ENCODE measurements around the gene TCF7.

Gene TCF7

GRCh38 chr5:134128648-134128995, 14.1 kb downstream of the TCF7 start:
- Histone ChIP-seq H3K9ac (ENCODE audit: low read depth, low read length) (no peak overlapping the region), H3K27ac (ENCODE audit: low read length) (no peak overlapping the region), H3K27me3 (ENCODE audit: insufficient read depth, low read length) (no peaks in the 10 kb centered on the region), H3K9me3 (ENCODE audit: insufficient read depth, low read depth, low read length) (no peaks in the 10 kb centered on the region), H3K36me3 (ENCODE audit: insufficient read depth, low read depth, low read length) (no peaks in the 10 kb centered on the region), H3K4me1 (ENCODE audit: insufficient read depth, low read length) (peaks cover 8% of the 10 kb centered on the region; the same call in 1 of the 2 replicates), H3K4me3 (ENCODE audit: low read length) (no peak overlapping the region)

- H3K27ac ChIP-seq (ENCODE audit: low read length): no peak overlapping the region
- H3K9ac ChIP-seq (ENCODE audit: low read depth, low read length): no peak overlapping the region
- H3K9me3 ChIP-seq (ENCODE audit: insufficient read depth, low read depth, low read length): no peaks in the 10 kb centered on the region
- peaks cover 8% of the 10 kb centered on the region; the same call in 1 of the 2 replicates for H3K4me1 ChIP-seq (ENCODE audit: insufficient read depth, low read length)
- no peak overlapping the region for H3K4me3 ChIP-seq (ENCODE audit: low read length)
- H3K36me3 ChIP-seq (ENCODE audit: insufficient read depth, low read depth, low read length): peaks cover 3% of the 10 kb centered on the region; the same call in 1 of the 2 replicates
- H3K27me3 ChIP-seq (ENCODE audit: insufficient read depth, low read length): no peaks in the 10 kb centered on the region
Observed at GRCh38 chr5:134129411-134130238, 15.1 kb downstream of the TCF7 start.

GRCh38 chr5:134130239-134130945, 15.9 kb downstream of the TCF7 start:
- Histone ChIP-seq H3K27ac (ENCODE audit: low read length) (no peak overlapping the region), H3K27me3 (ENCODE audit: insufficient read depth, low read length) (no peaks in the 10 kb centered on the region), H3K9me3 (ENCODE audit: insufficient read depth, low read depth, low read length) (no peaks in the 10 kb centered on the region), H3K9ac (ENCODE audit: low read depth, low read length) (no peak overlapping the region), H3K36me3 (ENCODE audit: insufficient read depth, low read depth, low read length) (peaks cover 8% of the 10 kb centered on the region; the same call in 1 of the 2 replicates), H3K4me3 (ENCODE audit: low read length) (no peak overlapping the region), H3K4me1 (ENCODE audit: insufficient read depth, low read length) (peaks cover 8% of the 10 kb centered on the region; the same call in 1 of the 2 replicates)

- peaks cover 8% of the 10 kb centered on the region; the same call in 1 of the 2 replicates for H3K4me1 ChIP-seq (ENCODE audit: insufficient read depth, low read length)
- no peak overlapping the region for H3K4me3 ChIP-seq (ENCODE audit: low read length)
- H3K36me3 ChIP-seq (ENCODE audit: insufficient read depth, low read depth, low read length): peaks cover 8% of the 10 kb centered on the region; the same call in 1 of the 2 replicates
- H3K27me3 ChIP-seq (ENCODE audit: insufficient read depth, low read length): no peaks in the 10 kb centered on the region
- no peaks in the 10 kb centered on the region for H3K9me3 ChIP-seq (ENCODE audit: insufficient read depth, low read depth, low read length)
- H3K9ac ChIP-seq (ENCODE audit: low read depth, low read length): no peak overlapping the region
- no peak overlapping the region for H3K27ac ChIP-seq (ENCODE audit: low read length)
Observed at GRCh38 chr5:134131165-134131564, 16.7 kb downstream of the TCF7 start.

- Histone ChIP-seq H3K27me3 (ENCODE audit: insufficient read depth, low read length) (no peaks in the 10 kb centered on the region), H3K4me3 (ENCODE audit: low read length) (no peak overlapping the region), H3K27ac (ENCODE audit: low read length) (no peak overlapping the region), H3K9ac (ENCODE audit: low read depth, low read length) (no peak overlapping the region), H3K9me3 (ENCODE audit: insufficient read depth, low read depth, low read length) (no peaks in the 10 kb centered on the region), H3K36me3 (ENCODE audit: insufficient read depth, low read depth, low read length) (peaks cover 11% of the 10 kb centered on the region; the same call in 1 of the 2 replicates), H3K4me1 (ENCODE audit: insufficient read depth, low read length) (peaks cover 8% of the 10 kb centered on the region; the same call in 1 of the 2 replicates)
Observed at GRCh38 chr5:134131578-134132350, 17.3 kb downstream of the TCF7 start.

GRCh38 chr5:134132372-134133187, 18.1 kb downstream of the TCF7 start:
- no peaks in the 10 kb centered on the region for H3K27me3 ChIP-seq (ENCODE audit: insufficient read depth, low read length)
- H3K4me3 ChIP-seq (ENCODE audit: low read length): no peak overlapping the region
- H3K4me1 ChIP-seq (ENCODE audit: insufficient read depth, low read length): peaks cover 10% of the 10 kb centered on the region; the same call in 1 of the 2 replicates
- H3K9me3 ChIP-seq (ENCODE audit: insufficient read depth, low read depth, low read length): no peaks in the 10 kb centered on the region
- no peak overlapping the region for H3K27ac ChIP-seq (ENCODE audit: low read length)
- H3K36me3 ChIP-seq (ENCODE audit: insufficient read depth, low read depth, low read length): peaks cover 11% of the 10 kb centered on the region; the same call in 1 of the 2 replicates
- no peak overlapping the region; the same call in 1 of the 2 replicates for H3K9ac ChIP-seq (ENCODE audit: low read depth, low read length)

- Histone ChIP-seq H3K9me3 (ENCODE audit: insufficient read depth, low read depth, low read length) (no peaks in the 10 kb centered on the region), H3K4me1 (ENCODE audit: insufficient read depth, low read length) (peaks cover 12% of the 10 kb centered on the region; the same call in 1 of the 2 replicates), H3K9ac (ENCODE audit: low read depth, low read length) (no peak overlapping the region; the same call in 1 of the 2 replicates), H3K36me3 (ENCODE audit: insufficient read depth, low read depth, low read length) (peaks cover 15% of the 10 kb centered on the region; the same call in 1 of the 2 replicates), H3K27ac (ENCODE audit: low read length) (no peak overlapping the region), H3K27me3 (ENCODE audit: insufficient read depth, low read length) (no peaks in the 10 kb centered on the region), H3K4me3 (ENCODE audit: low read length) (no peak overlapping the region)
Observed at GRCh38 chr5:134133188-134133994, 18.9 kb downstream of the TCF7 start.

- H3K4me3 ChIP-seq (ENCODE audit: low read length): no peak overlapping the region
- no peak overlapping the region for H3K27ac ChIP-seq (ENCODE audit: low read length)
- H3K36me3 ChIP-seq (ENCODE audit: insufficient read depth, low read depth, low read length): peaks cover 15% of the 10 kb centered on the region; the same call in 1 of the 2 replicates
- H3K9me3 ChIP-seq (ENCODE audit: insufficient read depth, low read depth, low read length): no peaks in the 10 kb centered on the region
- H3K9ac ChIP-seq (ENCODE audit: low read depth, low read length): no peak overlapping the region
- no peaks in the 10 kb centered on the region for H3K27me3 ChIP-seq (ENCODE audit: insufficient read depth, low read length)
- peaks cover 12% of the 10 kb centered on the region; the same call in 1 of the 2 replicates for H3K4me1 ChIP-seq (ENCODE audit: insufficient read depth, low read length)
Observed at GRCh38 chr5:134133995-134134541, 19.6 kb downstream of the TCF7 start.

- H3K4me1 ChIP-seq (ENCODE audit: insufficient read depth, low read length): peaks cover 12% of the 10 kb centered on the region; the same call in 1 of the 2 replicates
- H3K9ac ChIP-seq (ENCODE audit: low read depth, low read length): no peak overlapping the region
- H3K36me3 ChIP-seq (ENCODE audit: insufficient read depth, low read depth, low read length): peaks cover 20% of the 10 kb centered on the region; the same call in 1 of the 2 replicates
- H3K27ac ChIP-seq (ENCODE audit: low read length): no peak overlapping the region
- no peaks in the 10 kb centered on the region for H3K27me3 ChIP-seq (ENCODE audit: insufficient read depth, low read length)
- no peak overlapping the region for H3K4me3 ChIP-seq (ENCODE audit: low read length)
- H3K9me3 ChIP-seq (ENCODE audit: insufficient read depth, low read depth, low read length): no peaks in the 10 kb centered on the region
Observed at GRCh38 chr5:134135091-134135655, 20.7 kb downstream of the TCF7 start.

GRCh38 chr5:134136221-134136631, 21.7 kb downstream of the TCF7 start:
- H3K4me1 ChIP-seq (ENCODE audit: insufficient read depth, low read length): peaks cover 12% of the 10 kb centered on the region; the same call in 1 of the 2 replicates
- no peaks in the 10 kb centered on the region for H3K9me3 ChIP-seq (ENCODE audit: insufficient read depth, low read depth, low read length)
- H3K36me3 ChIP-seq (ENCODE audit: insufficient read depth, low read depth, low read length): peaks cover 24% of the 10 kb centered on the region
- H3K4me3 ChIP-seq (ENCODE audit: low read length): no peak overlapping the region
- H3K9ac ChIP-seq (ENCODE audit: low read depth, low read length): no peak overlapping the region
- H3K27ac ChIP-seq (ENCODE audit: low read length): no peak overlapping the region
- no peaks in the 10 kb centered on the region for H3K27me3 ChIP-seq (ENCODE audit: insufficient read depth, low read length)

Measured in iPS-20b (cell line).